Measurements from ENCODE around the gene SYNJ2. TPM values are rescaled to one million over a fixed set of nuclear protein-coding genes. Genes with fewer than 3 reads are reported as not detected.

SYNJ2 gene
- total RNA-seq, 1 donor from 2014 or later = 31.8 TPM

DNA sequence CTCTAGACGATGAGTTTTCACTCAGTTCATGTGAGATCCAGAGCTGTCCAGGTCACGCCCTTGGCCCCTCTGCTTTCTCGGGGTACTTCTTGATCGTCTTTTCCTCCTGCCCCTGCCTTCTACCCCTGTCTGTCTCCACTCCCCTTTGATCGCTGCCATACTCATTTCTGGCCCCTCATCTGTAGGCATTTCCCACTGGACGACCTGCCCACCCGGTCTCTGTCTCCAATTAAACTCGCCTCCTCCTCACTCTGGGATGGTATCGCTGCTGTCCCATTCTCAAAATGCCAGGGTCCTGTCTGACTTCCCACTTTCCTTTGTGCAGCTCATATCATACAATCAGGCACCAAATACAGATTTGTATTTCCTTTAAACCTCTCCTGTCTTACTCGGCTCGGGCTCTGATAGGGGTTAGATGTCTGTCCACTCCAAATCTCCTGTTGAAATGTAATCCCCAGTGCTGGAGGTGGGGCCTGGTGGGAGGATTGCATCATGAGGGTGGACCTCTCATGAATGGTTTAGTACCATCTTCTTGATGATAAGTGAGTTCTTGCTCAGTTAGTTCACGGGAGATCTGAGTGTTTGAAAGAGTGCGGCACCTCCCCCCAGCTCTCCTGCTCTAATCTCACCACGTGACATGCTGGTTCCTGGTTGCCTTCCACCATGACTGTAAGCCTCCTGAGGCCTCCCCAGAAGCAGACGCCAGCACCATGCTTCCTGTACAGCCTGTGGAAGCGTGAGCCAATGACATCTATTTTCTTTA lies 3.5 kb upstream of the SYNJ2 start:
- no peaks in the 10 kb centered on the region for H3K9me3 ChIP-seq (ENCODE audit: insufficient read depth, low read depth, low read length)
- TF ChIP-seq CTCF (IDR thresholded peaks at IDR 0.05; ENCODE audit: insufficient read depth, low read depth, low read length) (no peak), EZH2 (IDR thresholded peaks at IDR 0.05; ENCODE audit: insufficient read depth, low read length) (no peak)
- peaks cover 13% of the 10 kb centered on the region for H3K27me3 Mint-ChIP-seq (ENCODE audit: low read depth, unreplicated experiment)

DNA sequence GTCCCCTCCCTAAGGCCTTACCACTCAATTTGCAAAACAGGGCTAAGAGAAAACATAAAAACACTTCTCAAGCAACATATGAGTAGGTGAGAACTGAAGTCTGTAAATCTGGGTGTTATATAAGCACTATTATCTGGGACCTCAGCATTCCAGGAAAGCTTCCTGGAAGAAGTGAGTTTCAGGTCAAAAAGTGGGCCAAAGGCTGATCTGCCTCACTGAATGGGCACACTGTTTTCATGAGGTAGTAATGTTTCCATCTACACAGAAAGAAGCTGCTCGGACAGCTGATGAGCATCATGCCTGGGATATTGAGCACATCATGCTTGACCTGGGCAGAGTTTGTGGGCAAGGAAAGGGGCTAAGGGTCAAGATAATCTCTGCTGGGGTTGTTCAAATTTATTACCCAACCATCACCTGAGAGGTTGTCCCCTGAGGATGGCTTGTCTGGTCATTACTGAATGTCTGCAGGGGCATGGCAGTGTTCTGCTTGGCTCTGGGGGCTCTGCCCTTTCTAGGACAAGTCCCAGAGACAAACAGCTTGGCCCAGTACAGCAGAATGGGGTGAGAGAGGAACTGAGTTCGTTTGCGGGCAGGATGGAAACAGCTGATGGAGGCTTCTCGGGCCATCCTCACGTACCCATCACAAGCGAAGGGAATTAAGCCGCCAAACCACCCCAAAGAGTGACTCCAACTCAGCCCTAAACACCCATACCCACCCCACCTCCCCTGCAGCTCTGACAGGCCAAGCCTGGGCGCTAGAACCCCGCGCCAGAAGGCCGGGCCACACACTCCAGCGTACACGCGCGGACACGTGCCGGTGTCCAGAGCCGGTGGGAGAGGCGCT lies 1.2 kb upstream of the SYNJ2 start:
- Histone ChIP-seq H3K36me3 (ENCODE audit: insufficient read depth, low read length) (no peaks in the 10 kb centered on the region), H3K4me2 (ENCODE audit: low read length) (peak overlapping the region; percentile 88), H4K20me1 (ENCODE audit: insufficient read depth, low read length) (peaks cover 28% of the 10 kb centered on the region), H3K4me1 (ENCODE audit: insufficient read depth, low read length) (peaks cover 27% of the 10 kb centered on the region), H3K79me2 (ENCODE audit: insufficient read depth, low read length) (peaks cover 35% of the 10 kb centered on the region), H3K4me3 (ENCODE audit: insufficient read depth, low read depth, low read length) (peak overlapping the region; percentile 86), H3K27ac (ENCODE audit: low read depth, low read length) (no peak overlapping the region), H3K27me3 (ENCODE audit: insufficient read depth, low read length) (no peaks in the 10 kb centered on the region), H2AFZ (ENCODE audit: low read depth, low read length) (peak overlapping the region; percentile 60), H3K9me3 (ENCODE audit: insufficient read depth, low read depth, low read length) (no peaks in the 10 kb centered on the region), H3K9ac (ENCODE audit: low read length) (peak overlapping the region; percentile 86)
- Mint-ChIP-seq H3K4me3 (ENCODE audit: unreplicated experiment) (peak overlapping the region; percentile 68), H3K9me3 (ENCODE audit: unreplicated experiment) (peaks cover 8% of the 10 kb centered on the region), H3K4me1 (ENCODE audit: low read depth, unreplicated experiment) (peaks cover 20% of the 10 kb centered on the region), H3K36me3 (ENCODE audit: low read depth, unreplicated experiment) (no peaks in the 10 kb centered on the region), H3K27ac (ENCODE audit: unreplicated experiment) (peak overlapping the region; percentile 59), H3K27me3 (ENCODE audit: low read depth, unreplicated experiment) (peaks cover 13% of the 10 kb centered on the region)
- DNase-seq (ENCODE audit: low read depth) (no peak), FAIRE-seq (no peak)
- TF ChIP-seq EZH2 (IDR thresholded peaks at IDR 0.05; ENCODE audit: insufficient read depth, low read length) (no peak), CTCF (IDR thresholded peaks at IDR 0.05; ENCODE audit: insufficient read depth, low read depth, low read length) (no peak)

More for the DNA sequence above, 3.5 kb upstream of the SYNJ2 start:
- no peak overlapping the region for H2AFZ ChIP-seq (ENCODE audit: low read depth, low read length)
- H3K4me1 ChIP-seq (ENCODE audit: insufficient read depth, low read length) = peaks cover 13% of the 10 kb centered on the region
- peaks cover 10% of the 10 kb centered on the region for H4K20me1 ChIP-seq (ENCODE audit: insufficient read depth, low read length)
- H3K27ac Mint-ChIP-seq (ENCODE audit: unreplicated experiment) = no peak overlapping the region
- no peak overlapping the region for H3K4me3 ChIP-seq (ENCODE audit: insufficient read depth, low read depth, low read length)
- peaks cover 14% of the 10 kb centered on the region for H3K4me1 Mint-ChIP-seq (ENCODE audit: low read depth, unreplicated experiment)
- no peak overlapping the region for H3K27ac ChIP-seq (ENCODE audit: low read depth, low read length)
- peaks cover 8% of the 10 kb centered on the region for H3K9me3 Mint-ChIP-seq (ENCODE audit: unreplicated experiment)
- peaks cover 12% of the 10 kb centered on the region for H3K79me2 ChIP-seq (ENCODE audit: insufficient read depth, low read length)
- FAIRE-seq = no peak
- no peak overlapping the region for H3K4me3 Mint-ChIP-seq (ENCODE audit: unreplicated experiment)
- no peak overlapping the region for H3K4me2 ChIP-seq (ENCODE audit: low read length)
- no peaks in the 10 kb centered on the region for H3K36me3 Mint-ChIP-seq (ENCODE audit: low read depth, unreplicated experiment)
- no peak overlapping the region for H3K9ac ChIP-seq (ENCODE audit: low read length)
- no peaks in the 10 kb centered on the region for H3K27me3 ChIP-seq (ENCODE audit: insufficient read depth, low read length)
- H3K36me3 ChIP-seq (ENCODE audit: insufficient read depth, low read length) = no peaks in the 10 kb centered on the region
- DNase-seq (ENCODE audit: low read depth) = no peak

Measured in astrocyte (in vitro differentiated cells and primary cell).